GM12892 (cell line): ENCODE measurements around the gene CLMN.

Source experiments
- POLR2A ChIP-seq: IDR thresholded peaks from 2 replicates; pipeline ENCODE4 v1.6.1; 2011; ENCODE audit warnings: low read depth, low read length, control low read depth
- POLR2AphosphoS5 ChIP-seq: IDR thresholded peaks from 2 replicates; pipeline ENCODE4 v1.6.1; 2011; ENCODE audit warnings: low read depth, low read length, control low read depth
- TAF1 ChIP-seq: IDR thresholded peaks from 2 replicates; pipeline ENCODE4 v1.6.1; 2011; ENCODE audit warnings: low read depth, mild to moderate bottlenecking, control low read depth, low read length, borderline replicate concordance

DNA sequence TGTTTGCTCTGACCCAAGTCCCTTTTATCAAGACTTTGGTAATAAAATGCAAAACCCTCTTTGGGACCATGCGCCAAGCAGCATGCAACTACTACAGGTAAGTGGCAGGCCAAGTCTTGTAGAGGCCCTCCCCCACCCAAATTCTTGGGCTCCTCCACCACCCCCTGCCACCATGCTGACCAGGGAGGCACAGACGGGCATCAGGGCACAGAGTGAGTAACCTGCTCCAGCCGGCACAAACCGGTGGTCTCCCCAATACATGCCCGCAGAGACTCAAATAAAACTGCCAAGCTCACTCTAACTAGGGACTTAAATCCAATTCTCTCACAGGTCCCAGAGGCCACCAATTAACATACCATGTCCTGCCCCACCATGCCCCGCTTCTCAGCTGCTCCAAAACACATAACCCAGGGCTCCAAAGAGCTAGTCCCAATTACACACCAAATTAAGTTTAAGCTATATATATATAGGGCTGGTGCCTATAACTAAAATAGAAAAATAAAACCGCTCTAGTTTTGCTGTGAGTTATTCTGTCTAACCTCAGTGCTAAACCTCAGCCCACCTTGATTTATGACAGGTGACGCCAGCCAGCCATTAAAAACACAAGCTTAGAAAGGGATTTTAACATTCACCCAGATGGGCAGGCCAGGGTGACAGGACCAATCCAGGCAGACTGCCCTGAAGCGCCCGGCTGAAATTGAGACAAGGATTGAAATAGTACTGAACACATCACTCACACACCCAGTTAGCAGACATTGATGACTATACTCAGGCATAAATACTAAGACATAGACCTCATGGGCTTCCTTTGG is 81.0 kb downstream of the CLMN start:
- no peak for TF ChIP-seq POLR2AphosphoS5
- TF ChIP-seq TAF1 = no peak
- no peak for TF ChIP-seq POLR2A
